NT2/D1 (cell line): Measurements from ENCODE around the gene RBMX.

Experiments used
- DNase-seq: peaks from one replicate; pipeline ENCODE4 v3.0.0-alpha.2; 2011; ENCODE audit warnings: low read depth, low spot score
- H3K27me3 ChIP-seq: 2 replicates; pipeline ENCODE4 v1.6.0; 2011; ENCODE audit warnings: mild to moderate bottlenecking; ENCODE audit not compliant: insufficient read length, insufficient read depth
- H3K36me3 ChIP-seq: 2 replicates; pipeline ENCODE4 v1.6.1; 2011; ENCODE audit warnings: mild to moderate bottlenecking, low read length, mixed read lengths; ENCODE audit not compliant: insufficient read depth, insufficient read length
- H3K4me1 ChIP-seq: 2 replicates; pipeline ENCODE4 v1.5.1; 2011; ENCODE audit not compliant: insufficient read depth, insufficient read length
- H3K4me3 ChIP-seq: 2 replicates; pipeline ENCODE4 v1.5.1; 2011; ENCODE audit warnings: low read depth; ENCODE audit not compliant: insufficient read length
- H3K9ac ChIP-seq: 2 replicates; pipeline ENCODE4 v1.6.0; 2011; ENCODE audit warnings: low read depth; ENCODE audit not compliant: insufficient read length
- H3K9me3 ChIP-seq: 2 replicates; pipeline ENCODE4 v1.5.1; 2011; ENCODE audit warnings: mild to moderate bottlenecking, low read length; ENCODE audit not compliant: insufficient read depth
- SUZ12 ChIP-seq: IDR thresholded peaks from 2 replicates; pipeline ENCODE4 v1.6.1; 2011; ENCODE audit not compliant: insufficient read length, insufficient read depth; ENCODE audit errors: extremely low read depth
- YY1 ChIP-seq: IDR thresholded peaks from 2 replicates; pipeline ENCODE4 v1.6.1; 2011; ENCODE audit not compliant: insufficient read length, insufficient read depth
- ZNF274 ChIP-seq: IDR thresholded peaks from 2 replicates; pipeline ENCODE4 v1.6.1; 2011; ENCODE audit warnings: mild to moderate bottlenecking, low read depth, low read length

The RBMX gene

DNA sequence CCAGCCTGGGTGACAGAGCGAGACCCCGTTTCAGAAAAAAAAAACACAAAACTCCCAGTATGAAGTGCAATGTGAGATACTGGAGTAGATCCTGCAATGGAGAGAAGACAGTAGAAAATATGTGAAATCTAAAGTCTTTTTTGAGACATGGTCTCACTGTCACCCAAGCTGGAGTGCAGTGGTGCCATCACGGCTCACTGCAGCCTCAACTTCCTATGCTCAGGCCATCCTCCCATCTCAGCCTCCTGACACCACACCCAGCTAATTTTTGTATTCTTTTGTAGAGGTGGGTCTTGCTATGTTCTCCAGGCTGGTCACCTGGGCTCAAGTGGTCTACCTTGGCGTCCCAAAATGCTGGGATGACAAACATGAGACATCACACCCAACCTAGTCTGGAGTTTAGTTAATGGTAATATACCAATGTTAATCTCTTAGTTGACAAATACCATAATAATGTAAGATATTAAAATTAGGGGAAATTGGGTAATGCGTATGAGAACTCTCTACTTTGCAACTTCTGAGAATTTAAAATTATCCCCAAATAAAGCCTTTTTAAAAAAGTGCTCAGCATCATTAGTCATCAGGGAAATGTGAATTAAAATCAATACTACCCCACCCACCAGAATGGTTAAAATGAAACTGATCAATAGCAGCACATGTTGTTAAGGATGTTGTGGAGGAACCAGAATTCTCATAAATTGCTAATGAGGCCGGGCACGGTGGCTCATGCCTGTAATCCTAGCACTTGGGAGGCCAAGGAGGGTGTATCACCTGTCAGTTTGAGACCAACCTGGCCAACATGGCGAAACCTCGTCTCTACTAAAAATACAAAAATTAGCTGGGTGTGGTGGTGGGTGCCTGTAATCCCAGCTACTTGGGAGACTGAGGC lies 15.0 kb downstream of the RBMX start:
- no peak for TF ChIP-seq ZNF274
- no peak for TF ChIP-seq SUZ12
- no peak for TF ChIP-seq YY1
- Histone ChIP-seq H3K4me1 (no peaks in the 10 kb centered on the region), H3K36me3 (peaks cover 18% of the 10 kb centered on the region), H3K9ac (no peak overlapping the region), H3K27me3 (no peaks in the 10 kb centered on the region), H3K4me3 (no peak overlapping the region), H3K9me3 (no peaks in the 10 kb centered on the region)
- no peak for DNase-seq

DNA sequence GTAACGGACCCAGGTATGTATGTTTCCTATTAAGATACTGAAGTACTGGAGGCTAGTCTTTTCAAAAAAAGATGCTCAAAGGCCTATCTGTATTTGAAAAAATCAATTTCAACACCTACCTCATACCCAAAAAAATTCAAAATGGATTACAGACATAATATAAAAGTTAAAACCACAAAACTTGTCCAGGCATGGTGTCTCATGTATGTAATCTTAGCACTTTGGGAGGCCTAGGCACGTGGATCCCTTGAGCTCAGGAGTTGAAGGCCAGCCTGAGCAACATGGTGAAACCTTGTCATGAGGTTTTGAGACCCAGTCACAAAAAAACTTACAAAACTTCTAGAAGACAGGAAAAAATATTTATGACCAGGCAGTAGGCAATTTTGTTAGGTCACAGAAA lies 16.7 kb downstream of the RBMX start:
- peaks cover 17% of the 10 kb centered on the region for H3K36me3 ChIP-seq
- no peaks in the 10 kb centered on the region for H3K27me3 ChIP-seq
- no peak overlapping the region for H3K9ac ChIP-seq

DNA sequence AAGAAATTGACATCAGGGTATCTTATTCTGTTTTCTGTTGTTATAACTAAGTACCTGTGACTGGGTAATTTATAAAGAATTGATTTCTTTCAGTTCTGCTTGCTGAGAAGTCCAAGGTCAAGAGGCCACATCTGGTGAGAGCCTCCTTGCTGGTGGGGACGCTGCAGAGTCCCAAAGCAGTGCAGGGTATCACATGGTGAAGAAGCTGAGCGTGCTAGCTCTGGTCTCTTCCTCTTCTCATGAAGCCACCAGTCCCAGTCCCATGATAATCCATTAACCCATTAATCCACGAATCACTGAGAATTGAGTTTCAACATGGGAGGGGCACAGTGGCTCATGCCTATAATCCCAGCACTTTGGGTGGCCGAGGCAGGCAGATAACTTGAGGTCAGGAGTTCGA lies 18.0 kb downstream of the RBMX start:
- TF ChIP-seq ZNF274 (no peak), YY1 (no peak), SUZ12 (no peak)
- no peaks in the 10 kb centered on the region for H3K27me3 ChIP-seq
- no peak overlapping the region for H3K4me3 ChIP-seq
- H3K9me3 ChIP-seq = no peaks in the 10 kb centered on the region
- no peak overlapping the region for H3K9ac ChIP-seq
- no peaks in the 10 kb centered on the region for H3K4me1 ChIP-seq
- peaks cover 8% of the 10 kb centered on the region for H3K36me3 ChIP-seq
- no peak for DNase-seq

More for the DNA sequence above, 16.7 kb downstream of the RBMX start:
- Histone ChIP-seq H3K4me3 (no peak overlapping the region), H3K4me1 (no peaks in the 10 kb centered on the region), H3K9me3 (no peaks in the 10 kb centered on the region)
- DNase-seq = no peak
- TF ChIP-seq ZNF274 = no peak
- no peak for TF ChIP-seq YY1
- TF ChIP-seq SUZ12 = no peak

DNA sequence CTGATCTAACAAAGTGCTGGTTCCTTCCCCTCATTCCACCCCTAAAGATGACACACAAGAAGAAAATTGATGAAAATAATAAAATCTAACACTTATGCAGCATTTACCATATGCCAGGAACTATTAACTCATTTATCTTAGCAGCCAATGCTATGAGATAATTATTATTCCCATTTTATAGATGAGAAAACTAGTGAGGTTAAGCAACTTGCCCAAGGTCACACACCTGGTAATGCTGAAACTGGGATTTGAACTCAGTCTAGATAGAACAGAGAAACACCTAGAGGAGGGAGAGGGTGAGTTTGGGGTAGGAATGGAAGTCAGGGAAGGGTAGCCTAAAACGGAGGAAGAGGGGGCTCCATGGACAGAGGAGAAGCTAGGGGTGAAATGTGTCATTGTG lies 18.6 kb downstream of the RBMX start:
- no peaks in the 10 kb centered on the region for H3K4me1 ChIP-seq
- no peaks in the 10 kb centered on the region for H3K27me3 ChIP-seq
- no peak overlapping the region for H3K9ac ChIP-seq
- TF ChIP-seq ZNF274 = no peak
- no peak for TF ChIP-seq SUZ12
- TF ChIP-seq YY1 = no peak
- H3K9me3 ChIP-seq = no peaks in the 10 kb centered on the region
- peaks cover 8% of the 10 kb centered on the region for H3K36me3 ChIP-seq
- no peak overlapping the region for H3K4me3 ChIP-seq
- DNase-seq = no peak

DNA sequence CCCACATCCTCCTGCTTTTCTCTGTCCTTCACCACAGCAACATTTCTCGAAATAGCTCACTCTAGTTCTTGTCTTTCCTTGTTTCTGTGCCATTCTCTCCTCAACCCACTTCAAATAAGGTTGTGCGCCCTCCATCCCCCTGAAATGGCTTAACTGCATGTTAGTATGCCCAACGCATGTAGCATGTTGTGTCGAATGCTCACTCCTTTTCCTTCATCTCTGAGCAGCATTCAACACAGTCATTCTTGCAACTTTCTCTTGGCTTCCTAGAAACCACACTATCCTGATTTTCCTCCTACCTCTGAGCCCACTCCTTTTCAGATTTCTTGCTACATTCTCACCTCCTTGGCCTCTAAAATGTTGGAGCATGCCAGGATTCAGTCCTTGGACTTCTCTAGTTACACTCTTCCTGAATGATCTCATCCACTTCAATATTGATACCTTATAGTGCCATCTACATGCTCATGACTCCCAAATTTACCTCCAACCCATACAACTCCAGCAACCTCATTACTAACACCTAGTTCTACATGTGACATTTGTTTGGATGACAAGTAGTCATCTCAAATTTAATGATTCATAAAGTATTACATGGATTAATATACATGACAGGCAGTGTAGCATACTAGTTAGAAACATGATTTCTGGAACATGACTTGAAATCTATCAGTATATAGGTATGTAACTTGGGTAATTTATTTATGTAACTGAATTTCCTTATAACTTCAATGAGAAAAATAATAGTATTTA lies 22.3 kb downstream of the RBMX start:
- no peaks in the 10 kb centered on the region for H3K4me1 ChIP-seq
- no peak for DNase-seq
- TF ChIP-seq ZNF274 = no peak
- no peak for TF ChIP-seq SUZ12
- TF ChIP-seq YY1 = no peak

DNA sequence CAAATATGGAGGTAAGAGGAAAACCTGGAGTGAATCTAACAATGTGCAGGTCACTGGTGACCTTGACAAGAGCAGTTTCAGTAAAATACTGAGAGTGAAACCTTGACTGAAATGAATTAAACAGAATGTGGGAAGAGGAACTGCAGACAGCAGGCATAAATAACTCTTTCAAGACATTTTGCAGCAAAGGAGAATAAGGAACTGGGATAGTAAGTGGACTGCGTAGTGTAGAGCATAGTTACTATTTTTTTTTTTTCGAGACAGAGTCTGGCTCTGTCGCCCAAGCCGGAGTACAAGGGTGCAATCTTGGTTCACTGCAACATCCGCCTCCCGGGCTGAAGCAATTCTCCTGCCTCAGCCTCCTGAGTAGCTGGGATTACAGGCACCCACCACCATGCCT lies 24.0 kb downstream of the RBMX start:
- H3K36me3 ChIP-seq = peaks cover 4% of the 10 kb centered on the region
- H3K9ac ChIP-seq = no peak overlapping the region
- no peak for DNase-seq
- H3K27me3 ChIP-seq = no peaks in the 10 kb centered on the region
- no peak overlapping the region for H3K4me3 ChIP-seq
- no peak for TF ChIP-seq ZNF274
- H3K4me1 ChIP-seq = no peaks in the 10 kb centered on the region
- H3K9me3 ChIP-seq = no peaks in the 10 kb centered on the region

More for the DNA sequence above, 22.3 kb downstream of the RBMX start:
- Histone ChIP-seq H3K36me3 (peaks cover 7% of the 10 kb centered on the region), H3K4me3 (no peak overlapping the region), H3K27me3 (no peaks in the 10 kb centered on the region), H3K9ac (no peak overlapping the region), H3K9me3 (no peaks in the 10 kb centered on the region)

DNA sequence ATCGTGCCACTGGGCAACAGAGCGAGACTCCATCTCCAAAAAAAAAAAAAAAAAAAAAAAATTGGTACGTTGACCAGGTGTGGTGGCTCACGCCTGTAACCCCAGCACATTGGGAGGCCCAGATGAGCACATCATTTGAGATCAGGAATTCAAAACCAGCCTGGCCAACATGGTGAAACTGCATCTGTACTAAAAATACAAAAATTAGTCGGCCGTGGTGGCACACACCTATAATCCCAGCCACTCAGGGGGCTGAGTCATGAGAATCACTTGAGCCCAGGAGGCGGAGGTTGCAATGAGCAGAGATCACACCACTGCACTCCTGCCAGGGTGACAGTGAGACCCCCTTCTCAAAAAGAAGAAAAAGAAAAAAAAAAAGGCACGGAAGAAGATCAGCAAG lies 24.5 kb downstream of the RBMX start:
- DNase-seq = no peak
- H3K9me3 ChIP-seq = no peaks in the 10 kb centered on the region
- no peak overlapping the region for H3K4me3 ChIP-seq
- H3K27me3 ChIP-seq = no peaks in the 10 kb centered on the region
- TF ChIP-seq YY1 (no peak), SUZ12 (no peak), ZNF274 (no peak)
- no peak overlapping the region for H3K9ac ChIP-seq
- H3K4me1 ChIP-seq = no peaks in the 10 kb centered on the region
- H3K36me3 ChIP-seq = peaks cover 2% of the 10 kb centered on the region
